ENCODE results near the gene FOXL2NB. TPM values are rescaled to one million over a fixed set of nuclear protein-coding genes. Genes with fewer than 3 reads are reported as not detected.

FOXL2NB gene
- total RNA-seq, 1 donor from 2014 or later: 3.5 TPM

DNA sequence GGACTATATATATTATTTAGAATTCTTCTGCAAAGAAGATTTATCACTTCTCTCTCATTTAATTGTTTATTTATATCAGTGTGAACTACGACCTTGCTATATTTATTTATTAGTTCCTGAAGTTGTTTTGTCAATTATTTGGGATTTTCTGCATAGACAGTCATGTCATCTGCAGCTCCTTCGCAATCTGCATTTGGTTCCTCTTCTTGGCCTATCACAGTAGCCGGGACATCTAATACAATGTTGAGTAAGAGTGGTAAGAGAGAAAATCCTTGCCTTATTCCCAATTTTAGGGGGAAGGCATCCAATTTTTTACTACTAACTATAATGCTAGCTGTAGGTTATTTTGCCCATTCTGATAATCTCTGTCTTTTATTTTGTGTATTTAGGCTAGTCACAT is 39.5 kb upstream of the FOXL2NB start:
- TF ChIP-seq, protein P1, sequence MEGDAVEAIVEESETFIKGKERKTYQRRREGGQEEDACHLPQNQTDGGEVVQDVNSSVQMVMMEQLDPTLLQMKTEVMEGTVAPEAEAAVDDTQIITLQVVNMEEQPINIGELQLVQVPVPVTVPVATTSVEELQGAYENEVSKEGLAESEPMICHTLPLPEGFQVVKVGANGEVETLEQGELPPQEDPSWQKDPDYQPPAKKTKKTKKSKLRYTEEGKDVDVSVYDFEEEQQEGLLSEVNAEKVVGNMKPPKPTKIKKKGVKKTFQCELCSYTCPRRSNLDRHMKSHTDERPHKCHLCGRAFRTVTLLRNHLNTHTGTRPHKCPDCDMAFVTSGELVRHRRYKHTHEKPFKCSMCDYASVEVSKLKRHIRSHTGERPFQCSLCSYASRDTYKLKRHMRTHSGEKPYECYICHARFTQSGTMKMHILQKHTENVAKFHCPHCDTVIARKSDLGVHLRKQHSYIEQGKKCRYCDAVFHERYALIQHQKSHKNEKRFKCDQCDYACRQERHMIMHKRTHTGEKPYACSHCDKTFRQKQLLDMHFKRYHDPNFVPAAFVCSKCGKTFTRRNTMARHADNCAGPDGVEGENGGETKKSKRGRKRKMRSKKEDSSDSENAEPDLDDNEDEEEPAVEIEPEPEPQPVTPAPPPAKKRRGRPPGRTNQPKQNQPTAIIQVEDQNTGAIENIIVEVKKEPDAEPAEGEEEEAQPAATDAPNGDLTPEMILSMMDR (conservative IDR thresholded peaks at IDR 0.05; ENCODE audit: low read depth, low read length): no peak
- no peak for DNase-seq (ENCODE audit: low read depth)
- H3K4me3 ChIP-seq (ENCODE audit: low read depth, low read length): no peak overlapping the region

DNA sequence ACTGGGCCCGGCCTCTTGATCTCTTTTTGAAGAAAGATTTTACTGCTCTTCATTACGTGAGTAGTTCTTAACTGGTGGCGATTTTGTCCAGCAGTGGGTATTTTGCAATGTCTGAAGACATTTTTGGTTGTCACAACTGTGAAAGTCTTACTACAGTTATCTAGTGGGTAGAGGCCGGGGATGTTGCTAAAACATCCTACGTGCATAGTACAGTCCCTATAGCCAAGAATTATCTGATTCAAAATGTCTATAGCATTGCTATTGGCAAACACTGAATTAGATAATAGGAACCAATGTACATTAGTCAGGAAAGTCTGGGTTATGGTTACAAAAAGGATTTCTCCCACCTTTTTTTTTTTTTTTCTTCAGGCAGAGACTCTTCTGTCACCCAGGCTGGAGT is 38.2 kb upstream of the FOXL2NB start:
- H3K4me3 ChIP-seq (ENCODE audit: low read depth, low read length): no peak overlapping the region
- TF ChIP-seq, protein P1 (conservative IDR thresholded peaks at IDR 0.05; ENCODE audit: low read depth, low read length): no peak
- DNase-seq (ENCODE audit: low read depth): no peak

DNA sequence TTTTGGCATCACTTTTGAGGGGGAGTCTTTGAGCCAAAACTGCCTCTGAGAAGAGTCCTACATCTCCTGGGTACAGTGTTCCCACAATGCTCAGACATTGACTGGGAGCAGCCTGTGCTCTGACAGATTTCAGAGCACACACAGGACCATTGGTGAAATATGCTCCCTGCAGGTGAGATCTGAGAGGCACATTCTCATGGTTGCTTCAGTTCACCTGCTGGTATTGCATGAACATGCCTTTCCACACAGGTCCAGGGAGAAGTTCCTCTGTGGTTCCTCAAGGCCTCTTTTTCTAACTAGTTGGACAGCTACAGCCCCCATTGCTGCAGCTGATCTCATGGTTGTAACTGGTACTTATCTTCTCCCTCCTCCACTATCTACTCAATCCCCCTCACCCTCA is 37.1 kb upstream of the FOXL2NB start:
- H3K4me3 ChIP-seq (ENCODE audit: low read depth, low read length): no peak overlapping the region
- no peak for DNase-seq (ENCODE audit: low read depth)
- TF ChIP-seq, protein P1 (conservative IDR thresholded peaks at IDR 0.05; ENCODE audit: low read depth, low read length): no peak

DNA sequence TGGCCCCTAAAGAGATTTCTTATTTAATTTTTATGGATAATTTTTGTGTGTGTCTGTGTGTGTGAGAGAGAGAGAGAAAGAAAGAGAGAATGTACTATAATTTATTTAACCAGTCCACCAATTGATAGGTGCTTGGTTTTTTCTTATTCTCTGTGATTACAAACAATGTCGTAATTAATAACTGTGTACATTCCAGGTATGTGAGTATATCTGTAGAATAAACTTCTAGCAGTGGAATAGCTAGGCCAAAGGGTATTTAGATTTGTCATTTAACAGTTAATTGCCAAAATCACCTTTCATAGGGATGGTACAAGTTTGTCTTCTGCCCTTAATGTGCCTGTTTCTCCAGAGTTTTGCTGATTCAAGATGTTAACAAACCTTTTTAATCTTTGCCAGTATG is 35.4 kb upstream of the FOXL2NB start:
- H3K4me3 ChIP-seq (ENCODE audit: low read depth, low read length): no peak overlapping the region
- no peak for DNase-seq (ENCODE audit: low read depth)
- TF ChIP-seq, protein P1 (conservative IDR thresholded peaks at IDR 0.05; ENCODE audit: low read depth, low read length): no peak

- no peak for DNase-seq (ENCODE audit: low read depth)
- TF ChIP-seq, protein P1 (conservative IDR thresholded peaks at IDR 0.05; ENCODE audit: low read depth, low read length): no peak
- H3K4me3 ChIP-seq (ENCODE audit: low read depth, low read length): no peak overlapping the region
These were observed 34.8 kb upstream of the FOXL2NB start for GRCh38 chr3:138912237-138912636.

- DNase-seq (ENCODE audit: low read depth): no peak
- TF ChIP-seq, protein P1 (conservative IDR thresholded peaks at IDR 0.05; ENCODE audit: low read depth, low read length): no peak
These were observed 33.3 kb upstream of the FOXL2NB start for GRCh38 chr3:138913766-138914165.

DNA sequence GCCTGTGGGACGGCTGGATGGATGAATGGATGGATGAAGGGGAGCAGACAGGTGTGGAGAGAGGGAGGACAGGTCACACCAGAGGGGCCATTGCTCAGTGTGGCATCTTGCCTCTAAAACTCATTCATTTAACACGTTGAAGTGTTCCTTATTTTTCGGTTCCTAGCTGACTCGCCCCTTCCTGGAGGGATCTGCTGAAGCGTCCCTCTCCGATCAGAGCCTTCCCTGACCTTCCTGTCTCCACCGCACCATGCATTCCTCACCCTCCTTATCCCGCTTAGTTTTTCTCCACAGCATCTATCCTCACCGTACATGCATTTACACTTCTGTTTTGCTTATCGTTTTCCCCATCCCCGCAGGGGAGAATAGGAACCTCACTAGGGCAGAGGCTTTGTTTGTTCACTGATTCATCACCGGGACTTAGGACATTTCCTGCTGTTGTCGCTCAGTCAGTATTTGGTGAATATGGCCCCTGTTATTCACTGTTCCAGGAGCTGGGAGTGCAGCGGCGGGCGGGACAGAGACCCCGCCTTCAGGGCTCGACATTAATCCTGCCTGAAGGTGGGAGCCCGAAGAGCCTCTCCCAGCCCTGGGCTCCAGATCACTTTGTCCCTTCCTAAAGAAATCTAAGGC is 32.0 kb upstream of the FOXL2NB start:
- TF ChIP-seq, protein P1 (conservative IDR thresholded peaks at IDR 0.05; ENCODE audit: low read depth, low read length): no peak
- H3K4me3 ChIP-seq (ENCODE audit: low read depth, low read length): peak overlapping the region; percentile 73
- no peak for DNase-seq (ENCODE audit: low read depth)

More at GRCh38 chr3:138913766-138914165, 33.3 kb upstream of the FOXL2NB start:
- no peak overlapping the region for H3K4me3 ChIP-seq (ENCODE audit: low read depth, low read length)

Data from epithelial cell of proximal tubule (primary cell).